Bone marrow (tissue), 2 donors: Measurements from ENCODE around the gene TANGO2.

Experiments used
- DNase-seq, 2 donors: peaks; one replicate each; lab custom pipeline; 2025; lab: John Stamatoyannopoulos, UW

Gene TANGO2

GRCh38 chr22:20020533-20021195, at the start of gene TANGO2:
Gene TANGO2 (plus strand): TSS chr22:20021110. CDS start chr22:20036799, 15,689 bp downstream.
- DNase-seq, result peak; percentile 64 to 83

- no peak for DNase-seq
Observed at GRCh38 chr22:19971276-19972124, 49.4 kb upstream of the TANGO2 start.

- no peak for DNase-seq
Observed at GRCh38 chr22:19972251-19972650, 48.7 kb upstream of the TANGO2 start.

GRCh38 chr22:19972652-19973550, 48.0 kb upstream of the TANGO2 start:
- DNase-seq, result no peak

GRCh38 chr22:19973551-19974267, 47.2 kb upstream of the TANGO2 start:
- no peak for DNase-seq

- no peak for DNase-seq
Observed at GRCh38 chr22:19974268-19974861, 46.5 kb upstream of the TANGO2 start.

- DNase-seq, result peak in 1 of 2 donors; percentile 45
Observed at GRCh38 chr22:19974935-19975706, 45.8 kb upstream of the TANGO2 start.

- DNase-seq, result no peak
Observed at GRCh38 chr22:19975707-19976035, 45.2 kb upstream of the TANGO2 start.

GRCh38 chr22:19976671-19977070, 44.2 kb upstream of the TANGO2 start:
- DNase-seq, result no peak

GRCh38 chr22:19977296-19978243, 43.3 kb upstream of the TANGO2 start:
- DNase-seq, result no peak

- no peak for DNase-seq
Observed at GRCh38 chr22:19978748-19979147, 42.2 kb upstream of the TANGO2 start.

- DNase-seq, result no peak
Observed at GRCh38 chr22:19979712-19980493, 41.0 kb upstream of the TANGO2 start.

- DNase-seq, result no peak
Observed at GRCh38 chr22:19980766-19981165, 40.1 kb upstream of the TANGO2 start.

GRCh38 chr22:19981171-19981960, 39.5 kb upstream of the TANGO2 start:
- DNase-seq, result no peak

- no peak for DNase-seq
Observed at GRCh38 chr22:19981961-19982920, 38.7 kb upstream of the TANGO2 start.

- no peak for DNase-seq
Observed at GRCh38 chr22:19982991-19983578, 37.8 kb upstream of the TANGO2 start.
